HG03139 (cell line): ENCODE results near the gene CCDC90B.
A peak's percentile ranks its signal among the peaks of the same experiment; 100 is the strongest.
"Not testable (repeated sequence)": the region's sequence is repeated elsewhere in the genome, so short reads cannot be mapped to it uniquely, and the experiment has no call there.

ENCODE experiments used
- ATAC-seq: cut with Tn5 transposase; IDR thresholded peaks from one replicate; pipeline ENCODE4 v1.9.1; 2021; ENCODE audit not compliant: unreplicated experiment

The CCDC90B gene

GRCh38 chr11:83292709-83293456 lies 6.7 kb upstream of the CCDC90B start:
- ATAC-seq = peak; percentile 73

GRCh38 chr11:83287631-83288030 lies 1.5 kb upstream of the CCDC90B start:
- ATAC-seq = no peak

- ATAC-seq = peak; percentile 32
Measured at GRCh38 chr11:83285151-83285770, 906 bp downstream of the CCDC90B start.

GRCh38 chr11:83284501-83285150 lies 1.5 kb downstream of the CCDC90B start:
- no peak for ATAC-seq

GRCh38 chr11:83282084-83282716 lies 4.0 kb downstream of the CCDC90B start:
- no peak for ATAC-seq

- ATAC-seq = no peak
Measured at GRCh38 chr11:83280256-83280655, 5.9 kb downstream of the CCDC90B start.

- no peak for ATAC-seq
Measured at GRCh38 chr11:83278351-83278750, 7.8 kb downstream of the CCDC90B start.

- no peak for ATAC-seq
Measured at GRCh38 chr11:83275888-83276641, 10.1 kb downstream of the CCDC90B start.

GRCh38 chr11:83272627-83273026 lies 13.5 kb downstream of the CCDC90B start:
- no peak for ATAC-seq

GRCh38 chr11:83271734-83272133 lies 14.4 kb downstream of the CCDC90B start:
- ATAC-seq = not testable (repeated sequence)

GRCh38 chr11:83269080-83269479 lies 17.1 kb downstream of the CCDC90B start:
- not testable (repeated sequence) for ATAC-seq

- no peak for ATAC-seq
Measured at GRCh38 chr11:83265331-83265730, 20.8 kb downstream of the CCDC90B start.

GRCh38 chr11:83259559-83259958 lies 26.6 kb downstream of the CCDC90B start:
- no peak for ATAC-seq

- ATAC-seq = no peak
Measured at GRCh38 chr11:83257761-83258168, 28.4 kb downstream of the CCDC90B start.

GRCh38 chr11:83256602-83257340 lies 29.4 kb downstream of the CCDC90B start:
- ATAC-seq = no peak

- no peak for ATAC-seq
Measured at GRCh38 chr11:83255366-83255765, 30.8 kb downstream of the CCDC90B start.

- no peak for ATAC-seq
Measured at GRCh38 chr11:83252941-83253340, 33.2 kb downstream of the CCDC90B start.

GRCh38 chr11:83252266-83252665 lies 33.9 kb downstream of the CCDC90B start:
- ATAC-seq = no peak

GRCh38 chr11:83249972-83250593 lies 36.1 kb downstream of the CCDC90B start:
- ATAC-seq = peak; percentile 79

GRCh38 chr11:83249445-83249844 lies 36.7 kb downstream of the CCDC90B start:
- no peak for ATAC-seq
